ENCODE data around the gene CACNB4.
"Not testable (repeated sequence)": the region's sequence is repeated elsewhere in the genome, so short reads cannot be mapped to it uniquely, and the experiment has no call there.

CACNB4 gene

DNA sequence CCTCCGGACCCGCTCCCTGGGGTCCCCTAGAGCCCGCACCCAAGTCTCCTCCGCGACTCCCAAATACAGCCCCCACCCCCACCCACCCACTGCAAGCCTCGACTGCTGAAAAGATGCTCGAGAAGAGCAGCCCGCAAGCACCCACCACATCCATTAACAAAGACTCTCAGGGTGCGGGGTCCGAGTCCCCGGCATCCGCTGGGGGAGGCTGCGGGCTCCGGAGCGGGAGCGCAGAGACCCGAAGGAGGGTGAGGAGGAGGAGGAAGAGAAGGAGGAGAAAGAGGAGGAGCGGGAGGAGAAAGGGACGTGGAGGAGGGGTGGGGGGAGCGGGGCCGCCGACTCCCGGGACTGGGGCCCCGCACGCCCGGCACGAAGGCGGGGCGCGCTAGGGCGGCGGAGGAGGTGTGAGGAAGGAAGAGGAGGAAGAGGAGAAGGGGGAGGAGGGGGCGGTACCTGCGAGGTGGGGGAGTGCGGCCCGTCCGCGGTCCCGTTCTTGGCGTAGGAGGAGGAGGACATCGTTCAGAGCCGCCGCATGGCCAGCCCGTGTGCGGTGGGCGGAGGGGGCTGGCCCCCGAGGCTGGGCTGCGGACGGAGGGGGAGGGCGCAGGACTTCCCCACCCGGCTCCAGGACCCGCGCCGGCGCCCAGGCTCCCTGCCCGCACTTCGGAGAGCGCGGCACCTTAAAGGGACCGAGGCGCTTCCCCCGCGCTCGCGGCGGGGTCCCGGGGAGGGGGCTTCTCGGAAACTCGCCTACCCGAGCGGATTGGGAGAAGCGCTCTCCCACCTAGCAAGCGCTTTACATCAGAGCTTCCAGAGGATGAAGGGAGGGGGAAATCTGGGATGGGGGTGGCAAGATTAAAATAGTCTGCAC lies at the start of gene CACNB4:
Gene CACNB4 (minus strand): TSS at position 549 of the 871 bp plus-strand sequence.
- H3K4me3 ChIP-seq (ENCODE audit: low read depth, low read length) = peak within 1 kb of the TSS; percentile 76
- peaks cover 69% of the 10 kb centered on the region for H3K27me3 ChIP-seq (ENCODE audit: insufficient read depth, low read length)
- H3K36me3 ChIP-seq (ENCODE audit: insufficient read depth, low read length) = no peaks in the 10 kb centered on the region
- H3K4me1 ChIP-seq (ENCODE audit: control insufficient read depth, insufficient read depth, low read length, unreplicated experiment) = peaks cover 4% of the 10 kb centered on the region
- H2AFZ ChIP-seq (ENCODE audit: low read length, unreplicated experiment) = peak within 1 kb of the TSS; percentile 87
- H3K79me2 ChIP-seq (ENCODE audit: control insufficient read depth, insufficient read depth, low read length, unreplicated experiment) = no peaks in the 10 kb centered on the region
- H3K27ac ChIP-seq (ENCODE audit: low read depth, low read length) = no peak within 1 kb of the TSS

DNA sequence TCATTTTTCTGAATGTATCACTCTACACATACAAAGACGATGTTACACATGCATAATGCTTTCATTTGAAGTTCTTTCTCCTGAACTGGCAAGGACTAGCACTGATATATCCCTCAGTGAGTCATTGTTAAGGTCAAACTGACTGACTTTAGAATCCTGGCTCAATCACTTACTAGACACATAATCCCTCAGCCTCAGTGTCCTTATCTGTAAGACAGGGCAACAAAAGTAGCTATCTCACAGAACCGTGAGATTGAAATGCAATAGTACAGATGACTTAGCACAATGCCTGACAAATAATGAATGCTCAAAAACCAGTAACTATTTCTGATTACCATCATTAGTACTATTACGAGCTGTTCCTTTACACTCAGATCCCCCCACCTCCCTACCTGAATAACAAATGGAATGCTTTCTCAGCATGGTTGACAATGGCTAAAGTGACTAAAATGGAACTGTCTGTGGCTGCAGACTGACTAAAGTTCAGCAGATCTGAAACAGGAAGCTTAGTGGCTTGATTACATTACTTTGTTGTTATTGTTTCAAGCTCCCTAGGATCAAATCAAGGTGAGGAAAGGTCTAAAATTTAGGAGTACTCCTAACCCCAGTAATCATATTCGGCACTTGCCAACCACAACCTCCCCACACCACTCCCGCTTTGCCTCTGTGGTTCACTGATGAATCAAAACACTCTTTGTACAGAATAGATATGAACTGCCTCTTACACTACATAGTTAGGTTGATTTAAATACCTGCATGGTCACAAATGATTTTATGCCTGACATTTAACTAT lies 35.8 kb upstream of the CACNB4 start:
- Histone ChIP-seq H3K27me3 (ENCODE audit: insufficient read depth, low read length) (no peaks in the 10 kb centered on the region), H3K27ac (ENCODE audit: low read depth, low read length) (no peak overlapping the region), H3K4me3 (ENCODE audit: low read depth, low read length) (no peak overlapping the region; the same call in 1 of the 2 replicates), H3K79me2 (ENCODE audit: control insufficient read depth, insufficient read depth, low read length, unreplicated experiment) (no peaks in the 10 kb centered on the region), H3K4me1 (ENCODE audit: control insufficient read depth, insufficient read depth, low read length, unreplicated experiment) (peaks cover 13% of the 10 kb centered on the region), H2AFZ (ENCODE audit: low read length, unreplicated experiment) (no peak overlapping the region), H3K36me3 (ENCODE audit: insufficient read depth, low read length) (no peaks in the 10 kb centered on the region)

- Histone ChIP-seq H2AFZ (ENCODE audit: low read length, unreplicated experiment) (no peak overlapping the region), H3K36me3 (ENCODE audit: insufficient read depth, low read length) (0 out of 2 replicates have a peak, but pooled peaks cover 4% of the 10 kb centered on the region)
Measured at GRCh38 chr2:152132306-152132705, 33.5 kb upstream of the CACNB4 start.

GRCh38 chr2:152127628-152128027 lies 28.8 kb upstream of the CACNB4 start:
- H3K4me1 ChIP-seq (ENCODE audit: control insufficient read depth, insufficient read depth, low read length, unreplicated experiment) = no peaks in the 10 kb centered on the region
- no peaks in the 10 kb centered on the region for H3K27me3 ChIP-seq (ENCODE audit: insufficient read depth, low read length)
- H3K79me2 ChIP-seq (ENCODE audit: control insufficient read depth, insufficient read depth, low read length, unreplicated experiment) = no peaks in the 10 kb centered on the region
- H3K27ac ChIP-seq (ENCODE audit: low read depth, low read length) = no peak overlapping the region
- H3K4me3 ChIP-seq (ENCODE audit: low read depth, low read length) = no peak overlapping the region
- no peak overlapping the region for H2AFZ ChIP-seq (ENCODE audit: low read length, unreplicated experiment)
- peaks cover 10% of the 10 kb centered on the region; the same call in 1 of the 2 replicates for H3K36me3 ChIP-seq (ENCODE audit: insufficient read depth, low read length)

More at GRCh38 chr2:152132306-152132705, 33.5 kb upstream of the CACNB4 start:
- Histone ChIP-seq H3K79me2 (ENCODE audit: control insufficient read depth, insufficient read depth, low read length, unreplicated experiment) (no peaks in the 10 kb centered on the region), H3K27me3 (ENCODE audit: insufficient read depth, low read length) (no peaks in the 10 kb centered on the region), H3K27ac (ENCODE audit: low read depth, low read length) (no peak overlapping the region), H3K4me1 (ENCODE audit: control insufficient read depth, insufficient read depth, low read length, unreplicated experiment) (peaks cover 13% of the 10 kb centered on the region), H3K4me3 (ENCODE audit: low read depth, low read length) (no peak overlapping the region)

GRCh38 chr2:152126664-152127063 lies 27.8 kb upstream of the CACNB4 start:
- H2AFZ ChIP-seq (ENCODE audit: low read length, unreplicated experiment) = no peak overlapping the region
- H3K4me3 ChIP-seq (ENCODE audit: low read depth, low read length) = no peak overlapping the region
- H3K27ac ChIP-seq (ENCODE audit: low read depth, low read length) = no peak overlapping the region
- H3K79me2 ChIP-seq (ENCODE audit: control insufficient read depth, insufficient read depth, low read length, unreplicated experiment) = no peaks in the 10 kb centered on the region
- H3K27me3 ChIP-seq (ENCODE audit: insufficient read depth, low read length) = no peaks in the 10 kb centered on the region
- peaks cover 10% of the 10 kb centered on the region; the same call in 1 of the 2 replicates for H3K36me3 ChIP-seq (ENCODE audit: insufficient read depth, low read length)
- H3K4me1 ChIP-seq (ENCODE audit: control insufficient read depth, insufficient read depth, low read length, unreplicated experiment) = no peaks in the 10 kb centered on the region

DNA sequence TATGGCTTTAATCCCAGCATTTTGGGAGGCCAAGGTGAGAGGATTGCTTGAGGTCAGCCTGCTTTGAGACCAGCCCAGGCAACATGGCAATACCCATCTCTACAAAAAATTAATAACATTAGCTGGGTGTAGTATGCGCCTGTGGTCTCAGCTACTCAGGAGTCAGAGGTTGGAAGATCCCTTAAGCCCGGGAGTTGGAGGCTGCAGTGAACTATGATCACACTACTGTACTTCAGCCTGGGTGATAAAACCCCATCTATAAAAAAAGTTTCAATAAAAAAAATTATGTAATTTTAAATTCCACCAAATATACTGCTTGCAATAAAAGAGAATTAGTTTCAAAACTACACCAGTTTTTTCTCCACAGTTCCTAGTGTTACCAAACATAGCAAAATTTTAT lies 23.3 kb upstream of the CACNB4 start:
- Histone ChIP-seq H3K27ac (ENCODE audit: low read depth, low read length) (no peak overlapping the region), H3K79me2 (ENCODE audit: control insufficient read depth, insufficient read depth, low read length, unreplicated experiment) (no peaks in the 10 kb centered on the region), H3K4me3 (ENCODE audit: low read depth, low read length) (no peak overlapping the region), H3K4me1 (ENCODE audit: control insufficient read depth, insufficient read depth, low read length, unreplicated experiment) (no peaks in the 10 kb centered on the region), H3K27me3 (ENCODE audit: insufficient read depth, low read length) (no peaks in the 10 kb centered on the region), H3K36me3 (ENCODE audit: insufficient read depth, low read length) (peaks cover 6% of the 10 kb centered on the region; the same call in 1 of the 2 replicates), H2AFZ (ENCODE audit: low read length, unreplicated experiment) (no peak overlapping the region)

DNA sequence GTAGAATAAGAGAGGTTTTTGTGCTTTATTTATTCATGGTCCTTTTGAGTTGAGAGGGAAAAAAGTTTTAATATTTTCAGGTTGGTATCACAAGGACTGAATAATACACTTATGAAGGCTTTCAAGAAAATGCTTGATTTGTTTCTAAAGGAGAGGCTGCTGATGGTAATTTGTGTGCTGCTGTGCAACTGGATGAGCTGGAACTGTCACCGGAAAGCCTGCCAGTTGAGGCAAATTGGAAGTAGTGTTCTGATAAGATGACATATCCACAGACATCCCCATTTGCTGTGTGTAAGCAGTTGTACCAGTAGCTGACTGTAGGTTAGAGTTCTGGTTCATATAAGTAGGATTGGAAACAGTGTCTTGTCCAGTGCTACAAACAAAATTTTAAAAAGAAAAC lies 21.6 kb upstream of the CACNB4 start:
- Histone ChIP-seq H3K27me3 (ENCODE audit: insufficient read depth, low read length) (no peaks in the 10 kb centered on the region), H3K27ac (ENCODE audit: low read depth, low read length) (no peak overlapping the region), H3K4me1 (ENCODE audit: control insufficient read depth, insufficient read depth, low read length, unreplicated experiment) (no peaks in the 10 kb centered on the region), H2AFZ (ENCODE audit: low read length, unreplicated experiment) (no peak overlapping the region), H3K79me2 (ENCODE audit: control insufficient read depth, insufficient read depth, low read length, unreplicated experiment) (no peaks in the 10 kb centered on the region), H3K36me3 (ENCODE audit: insufficient read depth, low read length) (peaks cover 6% of the 10 kb centered on the region; the same call in 1 of the 2 replicates), H3K4me3 (ENCODE audit: low read depth, low read length) (no peak overlapping the region)

- Histone ChIP-seq H3K4me3 (ENCODE audit: low read depth, low read length) (no peak overlapping the region), H2AFZ (ENCODE audit: low read length, unreplicated experiment) (no peak overlapping the region), H3K4me1 (ENCODE audit: control insufficient read depth, insufficient read depth, low read length, unreplicated experiment) (no peaks in the 10 kb centered on the region), H3K27me3 (ENCODE audit: insufficient read depth, low read length) (no peaks in the 10 kb centered on the region), H3K79me2 (ENCODE audit: control insufficient read depth, insufficient read depth, low read length, unreplicated experiment) (no peaks in the 10 kb centered on the region), H3K27ac (ENCODE audit: low read depth, low read length) (no peak overlapping the region), H3K36me3 (ENCODE audit: insufficient read depth, low read length) (no peaks in the 10 kb centered on the region)
Measured at GRCh38 chr2:152115952-152116351, 17.1 kb upstream of the CACNB4 start.

DNA sequence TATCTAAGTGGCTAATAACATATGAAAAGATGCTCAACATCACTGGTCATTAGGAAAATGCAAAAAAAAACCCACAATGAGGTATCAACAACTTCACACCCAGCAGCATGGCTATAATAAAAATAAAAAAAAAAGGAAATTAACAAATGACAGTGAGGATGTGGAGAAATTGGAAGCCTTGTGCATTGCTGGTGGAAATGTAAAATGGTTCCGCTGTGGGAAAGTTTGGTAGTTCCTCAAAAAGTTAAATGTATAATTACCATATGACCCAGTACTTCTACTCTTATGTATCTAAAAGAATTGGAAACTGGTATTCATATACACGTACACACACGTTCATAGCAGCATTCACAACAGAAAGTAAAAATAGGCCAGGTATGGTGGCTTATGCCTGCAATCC lies 15.5 kb upstream of the CACNB4 start:
- no peak overlapping the region for H2AFZ ChIP-seq (ENCODE audit: low read length, unreplicated experiment)
- H3K79me2 ChIP-seq (ENCODE audit: control insufficient read depth, insufficient read depth, low read length, unreplicated experiment) = no peaks in the 10 kb centered on the region
- H3K27ac ChIP-seq (ENCODE audit: low read depth, low read length) = no peak overlapping the region
- no peaks in the 10 kb centered on the region for H3K4me1 ChIP-seq (ENCODE audit: control insufficient read depth, insufficient read depth, low read length, unreplicated experiment)
- H3K36me3 ChIP-seq (ENCODE audit: insufficient read depth, low read length) = no peaks in the 10 kb centered on the region
- H3K27me3 ChIP-seq (ENCODE audit: insufficient read depth, low read length) = no peaks in the 10 kb centered on the region
- no peak overlapping the region for H3K4me3 ChIP-seq (ENCODE audit: low read depth, low read length)

DNA sequence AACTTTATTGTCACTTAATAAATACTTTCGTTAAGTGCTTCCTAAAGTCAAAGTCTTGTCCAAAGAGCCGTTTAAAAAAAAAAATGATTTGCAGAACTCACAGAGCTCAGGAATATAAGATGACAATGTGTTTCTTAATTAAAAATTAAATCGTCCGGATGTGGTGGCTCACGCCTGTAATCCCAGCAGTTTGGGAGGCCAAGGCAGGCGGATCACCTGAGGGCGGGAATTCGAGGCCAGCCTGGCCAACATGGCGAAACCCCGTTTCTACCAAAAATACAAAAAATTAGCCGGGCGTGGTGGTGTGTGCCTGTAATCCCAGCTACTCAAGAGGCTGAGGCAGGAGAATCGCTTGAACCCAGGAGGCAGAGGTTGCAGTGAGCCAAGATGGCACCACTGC lies 8.3 kb upstream of the CACNB4 start:
- H3K27ac ChIP-seq (ENCODE audit: low read depth, low read length); H3K4me3 ChIP-seq (ENCODE audit: low read depth, low read length); H3K27me3 ChIP-seq (ENCODE audit: insufficient read depth, low read length); H3K4me1 ChIP-seq (ENCODE audit: control insufficient read depth, insufficient read depth, low read length, unreplicated experiment); H2AFZ ChIP-seq (ENCODE audit: low read length, unreplicated experiment); H3K36me3 ChIP-seq (ENCODE audit: insufficient read depth, low read length); H3K79me2 ChIP-seq (ENCODE audit: control insufficient read depth, insufficient read depth, low read length, unreplicated experiment): not testable (repeated sequence)
